SU-DHL-6 (cell line): ENCODE measurements around the gene DHFR2.

Source experiments
- CTCF ChIP-seq: fragments of 200-600 bp; sonication (generic); IDR thresholded peaks from one replicate; pipeline ENCODE4 v1.5.1; 2017; ENCODE audit warnings: antibody characterized with exemption, mild to moderate bottlenecking, low read length, moderate library complexity; ENCODE audit not compliant: insufficient read depth, poor library complexity, severe bottlenecking
- EZH2phosphoT487 ChIP-seq: fragments of 200-600 bp; sonication (generic), shearing (Covaris generic); conservative IDR thresholded peaks from 2 replicates; pipeline ENCODE4 v1.6.1; 2018; ENCODE audit warnings: mild to moderate bottlenecking, antibody characterized with exemption, low read length, moderate library complexity, mixed read lengths

DNA sequence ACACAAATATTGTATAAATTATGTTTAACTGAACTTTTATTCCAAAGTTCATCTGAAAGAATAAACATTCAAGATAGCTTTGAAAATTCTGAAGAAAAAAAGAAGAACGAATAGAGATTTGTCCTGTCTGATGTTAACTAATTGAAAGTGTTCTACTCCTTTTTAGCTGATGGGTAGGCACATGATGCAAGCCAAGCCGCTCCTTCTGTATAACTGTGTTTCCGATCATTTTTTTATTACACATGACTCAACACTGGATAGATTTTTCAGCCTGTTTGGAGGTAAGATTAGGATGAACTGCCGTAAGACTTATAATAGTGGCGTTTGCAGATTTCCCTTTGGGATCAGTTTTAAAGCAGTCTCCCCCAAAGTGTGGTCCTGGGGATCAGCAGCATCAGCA is 19.2 kb upstream of the DHFR2 start:
- no peak for TF ChIP-seq CTCF
- no peak for TF ChIP-seq EZH2phosphoT487
